WTC11 (cell line): ENCODE results near the gene VWDE. TPM values are rescaled to one million over a fixed set of nuclear protein-coding genes. Genes with fewer than 3 reads are reported as not detected.

Experiments
- ATAC-seq: fragments of 200-7000 bp; cut with Tn5 transposase; 2 replicates; pipeline ENCODE4 v1.10.0; 2021; ENCODE audit warnings: mild to moderate bottlenecking, moderate library complexity
- CTCF ChIA-PET: fragments of 300-600 bp; sonication (Branson Sonifier 250); formaldehyde crosslinking; loops from one replicate; lab custom pipeline; 2021; ENCODE audit warnings: antibody characterized with exemption; lab: Charles Lee
- POLR2A ChIA-PET: fragments of 350-600 bp; sonication (Branson Sonifier 250); formaldehyde crosslinking; loops from one replicate; lab custom pipeline; 2021; ENCODE audit warnings: antibody characterized with exemption; lab: Charles Lee
- DNase-seq: peaks from one replicate; pipeline ENCODE4 v3.0.0; 2021; ENCODE audit warnings: low spot score
- H3K27ac Mint-ChIP-seq: 2 replicates; pipeline ENCODE4 v1.8.0; 2021; ENCODE audit warnings: mixed read lengths
- H3K27me3 Mint-ChIP-seq: 2 replicates; pipeline ENCODE4 v1.8.0; 2021; ENCODE audit warnings: low read depth, mild to moderate bottlenecking, moderate library complexity, mixed read lengths
- H3K36me3 Mint-ChIP-seq: 2 replicates; pipeline ENCODE4 v1.8.0; 2021; ENCODE audit warnings: mixed read lengths
- H3K4me1 Mint-ChIP-seq: 2 replicates; pipeline ENCODE4 v1.8.0; 2022; ENCODE audit warnings: mixed read lengths
- H3K4me3 Mint-ChIP-seq: 2 replicates; pipeline ENCODE4 v1.8.0; 2021; ENCODE audit warnings: mild to moderate bottlenecking, moderate library complexity, mixed read lengths
- H3K9me3 Mint-ChIP-seq: 2 replicates; pipeline ENCODE4 v1.8.0; 2021; ENCODE audit warnings: mixed read lengths
- ARID4B ChIP-seq: sonication (generic); formaldehyde crosslinking; IDR thresholded peaks from 2 replicates; pipeline ENCODE4 v1.8.0; 2023; ENCODE audit warnings: missing genetic modification reagents, mild to moderate bottlenecking, borderline replicate concordance
- CTCF ChIP-seq: fragments of 200-600 bp; IDR thresholded peaks from 2 replicates; pipeline ENCODE4 v1.8.0; 2022; ENCODE audit warnings: antibody characterized with exemption
- E2F4 ChIP-seq: sonication (generic); formaldehyde crosslinking; IDR thresholded peaks from 2 replicates; pipeline ENCODE4 v1.8.1; 2022; ENCODE audit warnings: low read depth, mild to moderate bottlenecking, moderate library complexity, missing genetic modification reagents, borderline replicate concordance
- ERG ChIP-seq: fragments of 250-450 bp; sonication (Bioruptor Pico); IDR thresholded peaks from 2 replicates; pipeline ENCODE4 v1.8.0; 2021; ENCODE audit warnings: mild to moderate bottlenecking
- FOXJ3 ChIP-seq: sonication (generic); formaldehyde crosslinking; IDR thresholded peaks from 2 replicates; pipeline ENCODE4 v1.9.0; 2021; ENCODE audit warnings: missing genetic modification reagents, mild to moderate bottlenecking, borderline replicate concordance
- GRHL2 ChIP-seq: fragments of 250-450 bp; sonication (Bioruptor Pico); IDR thresholded peaks from 2 replicates; pipeline ENCODE4 v1.8.0; 2022; ENCODE audit warnings: mild to moderate bottlenecking, moderate library complexity; ENCODE audit not compliant: insufficient replicate concordance, severe bottlenecking
- GTF2I ChIP-seq: fragments of 250-450 bp; sonication (Bioruptor Pico); conservative IDR thresholded peaks from 2 replicates; pipeline ENCODE4 v1.4.0; 2021; ENCODE audit warnings: mild to moderate bottlenecking
- JUN ChIP-seq: sonication (generic); formaldehyde crosslinking; IDR thresholded peaks from 2 replicates; pipeline ENCODE4 v1.8.0; 2023; ENCODE audit warnings: mild to moderate bottlenecking, missing genetic modification reagents
- NR1H2 ChIP-seq: sonication (generic); formaldehyde crosslinking; IDR thresholded peaks from 2 replicates; pipeline ENCODE4 v1.9.0; 2021; ENCODE audit warnings: mild to moderate bottlenecking, moderate library complexity, missing genetic modification reagents
- PRDM15 ChIP-seq: sonication (generic); formaldehyde crosslinking; IDR thresholded peaks from 2 replicates; pipeline ENCODE4 v1.8.0; 2022; ENCODE audit warnings: missing genetic modification reagents
- PRRX2 ChIP-seq: fragments of 250-450 bp; sonication (Bioruptor Pico); IDR thresholded peaks from 2 replicates; pipeline ENCODE4 v1.8.0; 2021; ENCODE audit warnings: mild to moderate bottlenecking
- TCF7 ChIP-seq: sonication (generic); formaldehyde crosslinking; IDR thresholded peaks from 2 replicates; pipeline ENCODE4 v1.8.0; 2022; ENCODE audit warnings: mild to moderate bottlenecking, low read depth, missing genetic modification reagents, moderate library complexity
- USF2 ChIP-seq: sonication (generic); formaldehyde crosslinking; IDR thresholded peaks from 2 replicates; pipeline ENCODE4 v1.8.1; 2023; ENCODE audit warnings: mild to moderate bottlenecking, missing genetic modification reagents, moderate library complexity
- ZNF138 ChIP-seq: sonication (generic); formaldehyde crosslinking; conservative IDR thresholded peaks from 2 replicates; pipeline ENCODE4 v1.8.1; 2022; ENCODE audit warnings: mild to moderate bottlenecking, moderate library complexity, missing genetic modification reagents
- ZNF263 ChIP-seq: sonication (generic); formaldehyde crosslinking; IDR thresholded peaks from 2 replicates; pipeline ENCODE4 v1.8.1; 2022; ENCODE audit warnings: low read depth, mild to moderate bottlenecking, moderate library complexity, missing genetic modification reagents
- ZNF396 ChIP-seq: fragments of 250-450 bp; sonication (Bioruptor Pico); IDR thresholded peaks from 2 replicates; pipeline ENCODE4 v1.8.0; 2021; ENCODE audit warnings: mild to moderate bottlenecking, moderate library complexity, borderline replicate concordance
- total RNA-seq: library from RNA; stranded (reverse); gene quantifications from 3 replicates; pipeline ENCODE4 v1.2.3, GENCODE V29; 2021

The VWDE gene
- total RNA-seq, 1 experiment from 2014 or later, result 21.0 TPM

GRCh38 chr7:12320241-12320986 lies 83.3 kb downstream of the VWDE start:
- ChIA-PET POLR2A (no interaction called here), CTCF (no interaction called here)
- ATAC-seq, result no peak
- TF ChIP-seq TCF7 (no peak), GTF2I (CRISPR knock-in tag) (no peak), JUN (CRISPR knock-in tag) (no peak), ZNF263 (CRISPR knock-in tag) (no peak), PRRX2 (CRISPR knock-in tag) (no peak), FOXJ3 (CRISPR knock-in tag) (no peak), GRHL2 (CRISPR knock-in tag) (no peak), ARID4B (no peak), E2F4 (CRISPR knock-in tag) (no peak), ZNF396 (no peak), CTCF (no peak), USF2 (CRISPR knock-in tag) (no peak), NR1H2 (CRISPR knock-in tag) (no peak), PRDM15 (CRISPR knock-in tag) (no peak), ZNF138 (CRISPR knock-in tag) (no peak), ERG (CRISPR knock-in tag) (no peak)
- no peak for DNase-seq
- peak overlapping the region; percentile 55; the same call in 1 of the 2 replicates for H3K27ac Mint-ChIP-seq
- no peak overlapping the region for H3K4me3 Mint-ChIP-seq
- peaks cover 24% of the 10 kb centered on the region for H3K4me1 Mint-ChIP-seq
- H3K27me3 Mint-ChIP-seq, result no peaks in the 10 kb centered on the region
- H3K9me3 Mint-ChIP-seq, result no peaks in the 10 kb centered on the region
- peaks cover 5% of the 10 kb centered on the region for H3K36me3 Mint-ChIP-seq
